Lung (tissue), 12 donors: ENCODE measurements around the gene PRR5. TPM values are rescaled to one million over a fixed set of nuclear protein-coding genes. Genes with fewer than 3 reads are reported as not detected.

Experiments used
- ATAC-seq: fragments of 200-7000 bp; cut with Tn5 transposase; one replicate; pipeline ENCODE4 v1.9.1; 2020; ENCODE audit warnings: moderate number of reproducible peaks; ENCODE audit not compliant: insufficient read depth, low FRiP score
- DNase-seq, 3 donors: peaks; one replicate each; pipeline ENCODE4 v3.0.0-alpha.2; 2013 to 2017
- H3K27ac ChIP-seq, 2 donors: one replicate each; pipeline ENCODE4 v1.5.1; 2013; ENCODE audit warnings: mild to moderate bottlenecking in 2 of 2, moderate library complexity in 2 of 2, control low read depth in 1 of 2, inconsistent platforms in 1 of 2, low read depth in 1 of 2, low read length in 1 of 2
- H3K27me3 ChIP-seq, 3 donors: one replicate each; pipeline ENCODE4 v1.5.1; 2013; ENCODE audit warnings: low read length in 2 of 3; ENCODE audit not compliant: control insufficient read depth in 3 of 3, insufficient read depth in 3 of 3
- H3K36me3 ChIP-seq, 4 donors: one replicate each; pipeline ENCODE4 v1.5.1; 2013; ENCODE audit warnings: low read length in 4 of 4, mild to moderate bottlenecking in 1 of 4, moderate library complexity in 1 of 4; ENCODE audit not compliant: control insufficient read depth in 4 of 4, insufficient read depth in 4 of 4
- H3K4me1 ChIP-seq, 5 donors: one replicate each; pipeline ENCODE4 v1.5.1; 2013; ENCODE audit warnings: low read length in 5 of 5, mild to moderate bottlenecking in 2 of 5, moderate library complexity in 1 of 5; ENCODE audit not compliant: control insufficient read depth in 5 of 5, insufficient read depth in 5 of 5
- H3K4me3 ChIP-seq: one replicate; pipeline ENCODE4 v1.5.1; 2013; ENCODE audit warnings: mild to moderate bottlenecking, control low read depth, moderate library complexity
- H3K9ac ChIP-seq, 2 donors: one replicate each; pipeline ENCODE4 v1.5.1; 2013; ENCODE audit warnings: low read length in 2 of 2, control low read depth in 1 of 2; ENCODE audit not compliant: insufficient read depth in 1 of 2
- H3K9me3 ChIP-seq, 4 donors: one replicate each; pipeline ENCODE4 v1.5.1; 2013; ENCODE audit warnings: low read length in 3 of 4, mild to moderate bottlenecking in 1 of 4, moderate library complexity in 1 of 4; ENCODE audit not compliant: control insufficient read depth in 4 of 4, insufficient read depth in 3 of 4
- CTCF ChIP-seq: IDR thresholded peaks from 2 replicates; pipeline ENCODE4 v1.5.1; 2012; ENCODE audit warnings: mild to moderate bottlenecking; ENCODE audit errors: control extremely low read depth, extremely low read depth
- WGBS, 2 donors: extraction: QIAGEN DNeasy Blood & Tissue Kit; methylation state at CpG; one replicate each; pipeline ENCODE4 v1.1.7; 2013; 5-methylcytosine and 5-hydroxymethylcytosine counted together
- polyA plus RNA-seq, 2 donors: library from polyadenylated mRNA; stranded (reverse); fragments of 200-250 nt; gene quantifications; one replicate each; pipeline ENCODE4 v1.2.1, GENCODE V29; 2013
- total RNA-seq, 2 donors: library from RNA; depleted of rRNA in 1 of 2; stranded (reverse); fragments of >200 nt in 1 of 2; gene quantifications; one replicate each; pipeline ENCODE4 v1.2.1, GENCODE V29; 2014 to 2021
- donor health status: control.
- donor health status: control.
- donor health status: Bipolar disorder and iron deficiency.
- donor health status: healthy.
- donor health status: DM: yes; HTN: yes; CAD: no.

PRR5 gene
- total and polyA plus RNA-seq, 4 donors, result 9.1 to 17.3 (median 11.1) TPM

GRCh38 chr22:44759001-44759400 is 57.0 kb downstream of the PRR5 start:
- Histone ChIP-seq H3K4me1 (peaks cover 0 to 32% (median 3%) of the 10 kb centered on the region in 5 donors), H3K4me3 (no peak overlapping the region), H3K27me3 (no peaks in the 10 kb centered on the region), H3K36me3 (no peaks in the 10 kb centered on the region), H3K9me3 (no peaks in the 10 kb centered on the region), H3K27ac (no peak overlapping the region), H3K9ac (no peak overlapping the region)
- 66 to 73% methylated on average over 6 of the region's 6 CpGs for WGBS, 2 donors
- DNase-seq (no peak), ATAC-seq (no peak)
- no peak for TF ChIP-seq CTCF

DNA sequence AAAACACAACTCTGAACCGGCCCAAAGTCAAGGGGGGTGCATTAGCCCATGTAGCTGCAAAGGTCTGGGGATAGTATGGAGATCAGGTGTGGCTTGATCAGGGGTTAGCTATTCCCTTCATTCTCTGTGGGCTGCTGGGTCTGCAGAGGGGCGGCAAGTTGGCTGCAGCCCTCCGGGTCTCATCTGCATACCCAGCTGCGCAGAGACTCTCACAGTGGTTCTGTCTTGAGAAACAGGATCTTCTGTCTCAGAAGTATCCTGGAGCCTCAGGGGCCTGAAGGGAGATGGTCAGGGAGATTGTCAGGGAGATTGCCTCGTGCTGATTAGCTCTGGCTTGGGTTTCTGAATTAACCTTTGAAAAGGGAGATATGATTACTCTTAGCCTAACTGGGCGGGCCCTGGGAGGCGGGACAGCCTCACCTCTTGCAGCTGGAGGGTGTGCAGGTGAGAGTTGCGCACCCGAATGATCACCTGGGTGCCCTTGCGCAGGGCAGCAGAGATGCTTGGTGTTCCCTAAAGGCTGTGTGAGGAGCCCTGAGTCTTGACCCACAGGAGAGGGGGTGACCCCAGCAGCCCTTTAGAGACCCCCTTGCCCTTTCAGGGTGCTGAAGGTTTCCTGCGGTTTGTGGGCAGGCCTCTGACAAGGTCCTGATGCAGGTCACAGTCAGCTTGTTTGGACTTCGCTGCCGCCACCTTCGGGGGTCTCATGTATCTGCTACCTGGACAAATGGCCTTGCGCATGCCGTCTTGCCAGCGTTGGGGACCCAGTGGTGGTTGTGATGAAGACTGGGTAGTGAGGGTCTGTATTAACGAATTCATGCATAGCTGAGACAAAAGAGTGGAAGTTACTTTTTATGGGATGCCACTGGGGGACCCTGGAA is 57.7 kb downstream of the PRR5 start:
- H3K27ac ChIP-seq, result no peak overlapping the region
- no peaks in the 10 kb centered on the region for H3K9me3 ChIP-seq
- ATAC-seq (no peak), DNase-seq (no peak)
- peaks cover 0 to 26% (median 0%) of the 10 kb centered on the region in 5 donors for H3K4me1 ChIP-seq
- WGBS, 2 donors, result 88% methylated on average over 18 of the region's 18 CpGs
- H3K27me3 ChIP-seq, result no peaks in the 10 kb centered on the region
- H3K4me3 ChIP-seq, result no peak overlapping the region
- H3K9ac ChIP-seq, result no peak overlapping the region
- no peak for TF ChIP-seq CTCF
- H3K36me3 ChIP-seq, result no peaks in the 10 kb centered on the region

DNA sequence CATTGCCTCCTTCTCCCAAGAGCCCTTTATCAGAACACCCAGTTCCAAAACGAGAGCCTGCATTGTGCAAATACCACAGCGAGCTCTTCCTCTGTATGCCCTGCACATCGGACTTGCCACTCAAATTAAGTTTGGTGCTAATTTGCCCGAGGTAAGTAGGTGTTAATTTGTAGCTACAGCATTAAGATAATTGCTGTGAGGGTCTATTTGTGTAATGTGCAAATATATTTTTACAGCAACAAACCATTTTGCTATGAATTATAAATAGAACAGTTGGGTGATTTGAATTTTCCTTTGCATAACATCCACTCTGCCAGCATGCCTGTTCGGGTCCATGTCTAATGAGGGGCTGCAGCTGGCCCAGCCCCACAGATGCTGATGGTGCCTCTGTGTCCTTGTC is 58.5 kb downstream of the PRR5 start:
- Histone ChIP-seq H3K9me3 (no peaks in the 10 kb centered on the region), H3K27me3 (no peaks in the 10 kb centered on the region), H3K9ac (no peak overlapping the region), H3K27ac (no peak overlapping the region), H3K36me3 (no peaks in the 10 kb centered on the region), H3K4me1 (peaks cover 0 to 26% (median 0%) of the 10 kb centered on the region in 5 donors), H3K4me3 (no peak overlapping the region)
- WGBS, 2 donors, result 67 to 74% methylated on average over 5 of the region's 5 CpGs
- no peak for TF ChIP-seq CTCF
- DNase-seq (no peak), ATAC-seq (no peak)
